NCI-H2081 (cell line): ENCODE results near the gene ZNF764.
"Not testable (repeated sequence)": the region's sequence is repeated elsewhere in the genome, so short reads cannot be mapped to it uniquely, and the experiment has no call there.

ENCODE experiments used
- DNase-seq, 2 experiments: peaks; one replicate each; lab custom pipeline; 2025; lab: John Stamatoyannopoulos, UW

Gene ZNF764

DNA sequence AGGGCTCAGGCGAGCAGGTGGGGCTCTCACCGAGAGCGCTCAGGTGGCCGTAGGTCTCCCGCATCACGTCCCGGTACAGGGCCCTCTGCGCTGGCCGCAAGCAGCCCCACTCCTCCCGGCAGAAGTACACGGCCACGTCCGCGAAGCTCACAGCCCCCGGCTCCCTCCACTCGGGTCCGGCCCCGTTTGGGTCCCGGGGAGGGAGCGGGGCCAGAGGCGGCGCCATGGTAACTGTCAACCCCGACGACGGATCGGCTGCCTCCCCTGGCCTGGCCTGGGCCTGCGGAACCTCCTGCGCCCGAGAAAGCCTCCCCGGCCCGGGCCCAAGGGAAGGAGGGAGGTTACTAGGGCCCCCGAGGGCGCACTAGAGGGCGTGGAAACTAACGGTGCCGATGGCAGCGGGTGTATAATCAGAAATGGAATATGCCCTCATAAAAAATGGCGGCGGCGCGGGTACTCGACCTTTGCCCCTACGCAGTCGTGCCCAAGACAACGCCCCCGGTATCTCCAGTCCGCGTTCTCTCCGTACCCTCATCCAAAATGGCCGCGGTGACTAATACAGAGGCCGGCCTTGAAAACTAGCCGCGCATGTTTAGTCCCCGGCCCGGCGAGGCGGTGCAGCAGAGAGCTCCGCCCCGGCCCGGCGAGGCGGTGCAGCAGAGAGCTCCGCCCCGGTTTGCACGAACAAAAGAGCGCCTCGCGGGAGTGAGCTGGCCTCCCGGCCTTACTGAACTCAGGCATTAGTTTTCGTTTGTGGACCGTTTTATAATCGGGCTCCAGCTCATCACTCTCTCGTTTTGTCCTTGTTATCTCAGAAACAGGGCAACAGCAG is at the start of gene ZNF764:
Gene ZNF764, minus strand, starts transcription at position 418 of the 832 bp plus-strand sequence. Its CDS starts 192 bp downstream, at position 226.
- peak; percentile 94 to 95 for DNase-seq

DNA sequence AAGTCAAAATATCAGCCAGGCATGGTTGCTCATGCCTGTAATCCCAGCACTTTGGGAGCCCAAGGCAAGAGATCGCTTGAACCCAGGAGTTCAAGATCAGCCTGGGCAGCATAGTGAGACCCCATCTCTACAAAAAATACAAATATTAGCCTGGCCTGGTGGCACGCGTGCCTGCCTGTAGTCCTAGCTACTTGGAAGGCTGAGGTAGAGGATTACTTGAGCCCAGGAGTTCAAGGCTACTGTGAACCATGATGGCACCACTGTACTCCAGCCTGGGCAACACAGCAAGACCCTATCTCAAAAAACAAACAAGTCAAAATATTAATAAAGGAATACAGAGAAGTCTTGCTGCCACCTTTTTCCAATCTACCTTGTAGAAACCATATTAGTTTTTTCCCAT is 47.8 kb upstream of the ZNF764 start:
- DNase-seq = no peak

DNA sequence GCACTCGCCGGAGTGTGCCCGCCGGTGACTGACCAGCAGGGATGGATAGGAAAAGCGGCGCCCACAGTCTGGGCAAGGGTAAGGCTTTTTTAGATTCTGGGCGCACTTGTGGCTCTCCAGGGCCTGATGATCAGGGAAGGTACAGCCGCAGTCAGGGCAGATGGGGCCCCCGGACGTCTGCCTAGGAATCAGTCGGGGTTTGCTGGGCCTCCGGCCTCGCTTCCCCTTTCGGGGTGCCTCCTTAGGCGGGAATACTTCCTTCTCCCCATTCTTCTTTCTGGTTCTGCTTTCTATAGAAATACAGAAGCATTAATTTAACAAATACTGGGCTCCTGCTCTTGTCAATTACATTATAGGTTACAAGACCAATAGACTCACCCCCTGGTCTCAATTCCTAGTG is 47.0 kb upstream of the ZNF764 start:
- DNase-seq = no peak

DNA sequence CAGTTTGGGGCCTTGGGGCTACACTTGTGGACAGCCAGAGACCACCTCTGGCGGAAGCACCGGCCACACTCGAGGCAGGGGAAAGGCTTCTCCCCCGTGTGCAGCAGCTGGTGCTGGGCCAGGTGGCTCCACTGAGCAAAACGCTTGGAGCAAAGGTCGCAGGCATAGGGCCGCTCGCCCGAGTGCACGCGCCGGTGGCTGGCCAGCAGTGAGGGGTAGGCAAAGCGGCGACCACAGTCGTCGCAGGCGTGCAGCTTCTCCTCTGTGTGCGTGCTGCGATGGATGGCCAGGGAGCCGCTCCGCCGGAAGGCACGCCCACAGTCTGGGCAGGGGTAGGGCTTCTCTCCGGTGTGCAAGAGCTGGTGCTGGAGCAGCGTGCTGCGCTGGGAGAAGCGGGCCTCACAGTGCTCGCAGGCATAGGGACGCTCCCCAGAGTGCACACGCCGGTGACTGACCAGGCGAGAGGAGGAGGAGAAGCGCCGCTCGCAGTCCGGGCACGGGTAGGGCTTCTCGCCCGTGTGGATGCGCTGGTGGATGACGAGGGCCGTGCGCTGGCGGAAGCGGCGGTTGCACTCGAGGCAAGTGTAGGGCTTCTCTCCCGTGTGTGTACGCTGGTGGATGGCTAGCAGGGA is 46.3 kb upstream of the ZNF764 start:
- no peak for DNase-seq

DNA sequence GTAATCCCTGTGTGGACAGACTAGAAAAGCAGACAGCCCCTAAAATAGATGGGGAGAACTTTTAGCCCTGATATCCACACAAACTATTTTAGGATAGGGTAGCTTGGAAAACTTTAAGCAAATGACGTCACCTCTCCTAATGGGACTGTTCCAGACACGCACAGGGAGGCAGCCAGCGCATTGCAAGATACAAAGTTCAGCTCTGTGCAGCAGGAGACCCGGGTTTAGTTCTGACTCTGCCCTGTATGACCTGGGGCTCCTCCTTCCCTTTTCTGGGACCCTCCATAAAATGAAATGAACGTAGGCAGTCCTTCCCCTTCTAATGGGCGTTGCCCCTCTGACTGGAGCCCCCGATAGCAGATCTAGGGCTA is 45.8 kb upstream of the ZNF764 start:
- no peak for DNase-seq

DNA sequence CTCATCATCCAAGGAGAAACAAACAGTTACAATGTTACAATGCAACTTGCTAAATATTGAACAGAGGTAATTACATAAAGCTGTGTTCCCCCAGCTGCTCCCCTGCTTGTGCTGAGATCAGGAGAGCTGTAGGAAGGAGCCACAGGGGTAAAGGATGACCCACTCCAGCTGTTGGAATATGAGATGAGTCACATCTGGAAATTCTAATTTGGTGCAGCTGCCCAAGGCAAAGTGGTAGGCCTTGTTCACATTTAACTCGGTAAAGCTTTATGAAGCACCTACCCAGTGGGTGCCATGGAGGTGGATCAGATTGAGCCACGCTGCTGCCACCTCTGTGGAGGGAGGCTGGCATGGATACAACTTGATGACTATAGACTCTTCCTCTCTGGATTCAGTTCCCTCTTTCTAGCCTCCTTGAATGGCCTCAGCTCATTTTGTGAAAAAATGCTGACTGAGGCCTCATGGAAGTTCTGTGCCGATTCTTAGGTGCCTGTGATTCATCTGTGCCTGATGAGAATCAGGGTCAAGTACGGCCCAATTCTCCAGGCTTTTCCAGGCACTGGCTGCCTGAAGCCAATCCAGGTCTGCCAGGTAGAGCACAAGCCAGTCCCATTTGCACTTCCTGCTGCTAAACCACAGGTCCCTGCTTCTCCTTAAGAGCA is 44.6 kb upstream of the ZNF764 start:
- no peak for DNase-seq

DNA sequence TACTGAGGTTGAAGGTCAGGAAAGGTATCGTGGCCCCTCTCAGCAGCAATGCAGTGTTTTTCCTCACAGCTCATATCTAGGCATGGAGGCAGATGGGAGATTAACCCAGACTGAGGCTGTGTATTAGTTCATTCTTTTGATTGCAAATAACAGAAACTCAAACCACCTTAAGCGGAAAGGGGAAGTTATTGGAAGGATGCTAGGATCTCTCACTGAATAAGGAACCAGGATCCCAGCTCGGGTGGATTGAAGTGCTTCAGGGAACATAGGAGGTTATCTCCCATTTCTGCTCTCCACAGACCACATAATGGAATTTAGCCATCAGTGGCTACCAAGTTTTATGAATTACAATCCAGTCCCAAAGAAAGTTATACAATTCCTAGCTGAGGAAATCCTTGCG is 43.8 kb upstream of the ZNF764 start:
- no peak for DNase-seq

DNA sequence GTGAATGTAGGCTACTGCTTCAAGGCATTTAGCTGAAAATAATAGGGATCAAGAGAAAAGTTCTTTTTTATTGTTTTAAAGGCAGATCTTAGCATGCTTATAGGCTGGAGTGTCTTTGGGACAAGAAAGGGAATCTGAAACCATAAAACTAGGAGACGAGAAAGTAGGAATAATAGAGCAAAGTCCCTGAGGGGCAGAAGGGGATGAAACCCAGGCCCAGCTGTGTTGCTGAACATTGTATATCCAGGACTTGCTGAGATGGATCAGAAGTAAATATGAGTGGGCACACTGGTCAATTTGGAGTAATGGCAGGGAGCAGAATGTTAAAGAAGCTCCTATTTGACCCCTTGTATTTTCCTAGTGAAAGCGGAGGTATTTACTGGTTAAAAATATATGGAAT is 42.8 kb upstream of the ZNF764 start:
- no peak for DNase-seq

DNA sequence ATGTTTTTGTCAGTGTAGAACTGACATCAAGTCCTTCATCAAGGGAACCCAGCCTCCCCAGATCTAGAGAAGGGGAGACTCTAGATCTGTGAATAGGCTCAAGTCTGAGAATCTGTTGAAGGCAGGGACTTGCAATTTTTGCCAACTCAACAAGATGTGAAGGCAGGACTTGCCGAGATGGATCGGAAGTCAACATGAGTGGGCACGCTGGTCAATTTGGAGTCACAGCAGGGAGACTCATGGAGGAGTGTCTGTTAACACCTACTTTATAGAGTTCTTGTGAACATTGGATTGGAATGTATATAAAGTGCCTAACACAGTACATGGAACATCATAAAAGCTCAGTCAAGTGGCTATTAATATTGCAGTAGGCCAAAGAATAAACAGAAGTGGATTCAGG is 42.0 kb upstream of the ZNF764 start:
- DNase-seq = no peak

DNA sequence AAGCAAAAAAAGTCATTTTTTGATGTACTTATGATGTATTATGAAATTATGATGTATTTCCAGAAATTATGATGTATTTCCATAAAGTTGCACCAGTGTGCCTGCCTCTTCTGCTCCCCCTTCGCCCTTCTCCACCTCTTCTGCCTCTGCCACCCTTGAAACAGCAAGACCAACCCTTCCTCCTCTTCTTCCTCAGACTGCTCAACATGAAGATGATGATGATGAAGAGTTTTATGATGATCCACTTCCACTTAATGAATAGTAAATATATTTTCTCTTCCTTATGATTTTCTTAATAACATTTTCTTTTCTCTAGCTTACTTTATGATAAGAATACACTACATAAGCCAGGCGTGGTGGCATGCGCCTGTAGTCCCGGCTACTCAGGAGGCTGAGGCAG is 34.7 kb upstream of the ZNF764 start:
- no peak for DNase-seq

DNA sequence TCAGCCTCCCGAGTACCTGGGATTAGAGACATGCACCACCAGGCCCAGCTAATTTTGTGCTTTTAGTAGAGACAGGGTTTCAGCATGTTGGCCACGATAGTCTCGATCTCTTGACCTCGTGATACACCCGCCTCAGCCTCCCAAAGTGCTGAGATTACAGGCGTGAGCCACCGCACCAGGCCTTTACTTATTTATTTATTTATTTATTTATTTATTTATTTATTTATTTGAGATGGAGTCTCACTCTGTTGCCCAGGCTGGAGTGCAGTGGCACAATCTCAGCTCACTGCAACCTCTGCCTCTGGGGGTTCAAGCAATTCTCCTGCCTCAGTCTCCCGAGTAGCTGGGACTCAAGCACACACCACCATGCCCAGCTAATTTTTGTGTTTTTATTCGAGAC is 32.7 kb upstream of the ZNF764 start:
- not testable (repeated sequence) for DNase-seq

DNA sequence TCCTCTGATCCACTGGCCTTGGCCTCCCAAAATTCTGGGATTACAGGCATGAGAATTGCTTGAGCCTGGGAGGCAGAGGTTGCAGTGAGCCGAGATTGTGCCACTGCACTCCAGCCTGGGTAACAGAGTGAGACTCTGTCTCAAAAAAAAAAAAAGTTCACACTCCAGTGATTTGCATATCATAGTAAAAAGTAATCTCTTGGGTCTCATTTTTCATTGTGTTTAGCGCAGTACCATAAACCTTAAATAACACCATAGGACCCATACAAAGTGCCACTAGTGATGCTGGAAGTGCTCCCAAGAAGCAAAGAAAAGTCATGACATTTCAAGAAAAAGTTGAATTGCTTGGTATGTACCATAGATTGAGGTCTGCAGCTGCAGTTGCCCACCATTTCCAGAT is 31.4 kb upstream of the ZNF764 start:
- not testable (repeated sequence) for DNase-seq

DNA sequence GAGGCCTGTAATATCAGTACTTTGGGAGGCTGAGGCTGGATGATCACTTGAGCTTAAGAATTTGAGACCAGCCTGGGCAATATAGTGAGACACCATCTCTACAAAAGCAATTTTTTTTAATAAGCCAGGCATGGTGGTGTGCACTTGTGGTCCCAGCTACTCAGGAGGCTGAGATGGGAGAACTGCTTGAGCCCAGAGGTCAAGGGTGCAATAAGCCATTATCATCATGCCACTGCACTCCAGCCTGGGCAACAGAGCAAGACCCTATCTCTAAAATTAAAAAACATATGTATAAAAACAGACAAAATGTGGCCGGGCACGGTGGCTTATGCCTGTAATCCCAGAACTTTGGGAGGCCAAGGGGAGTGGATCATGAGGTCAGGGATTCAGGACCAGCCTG is 30.5 kb upstream of the ZNF764 start:
- DNase-seq = no peak

DNA sequence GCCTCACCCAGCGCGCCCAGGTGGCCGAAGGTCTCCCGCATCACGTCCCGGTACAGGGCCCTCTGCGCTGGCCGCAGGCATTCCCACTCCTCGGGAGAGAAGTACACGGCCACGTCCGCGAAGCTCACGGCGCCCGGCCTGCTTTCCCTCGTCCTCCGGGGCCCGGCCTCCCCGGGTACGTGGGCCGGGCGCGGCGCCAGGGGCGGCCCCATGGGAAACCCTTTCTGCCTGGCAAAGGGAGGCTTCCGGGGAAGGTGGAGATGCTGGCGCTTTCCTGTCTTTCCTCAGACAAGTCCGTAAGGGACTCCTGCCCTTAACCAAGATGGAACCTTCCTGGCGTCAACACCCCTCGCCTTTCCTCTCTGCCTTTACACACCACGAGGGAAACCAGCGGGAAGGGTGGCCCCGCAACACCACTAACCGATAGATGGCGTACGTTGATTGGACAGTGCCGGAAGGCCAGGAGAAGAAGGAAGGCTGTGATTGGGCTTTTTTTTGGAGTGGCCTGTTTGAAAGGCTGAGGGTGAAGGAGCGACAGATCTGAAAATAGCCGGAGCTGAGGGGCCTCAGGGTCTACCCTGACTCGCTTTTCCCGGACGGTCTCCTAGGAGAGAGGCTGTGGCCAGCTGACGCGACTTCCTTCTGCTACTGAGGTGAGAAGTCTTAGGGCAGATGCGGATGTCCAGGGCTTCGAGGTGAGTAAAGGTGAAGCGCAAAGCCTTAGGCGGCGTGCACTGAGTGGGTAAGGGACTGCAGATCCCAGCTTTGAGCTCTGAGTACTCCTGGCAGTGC is 27.4 kb upstream of the ZNF764 start, which contains the start of gene ZNF785:
Gene ZNF785, minus strand, starts transcription at position 298 of the 792 bp plus-strand sequence. Its CDS starts 86 bp downstream, at position 212.
- DNase-seq = peak; percentile 82 to 90

DNA sequence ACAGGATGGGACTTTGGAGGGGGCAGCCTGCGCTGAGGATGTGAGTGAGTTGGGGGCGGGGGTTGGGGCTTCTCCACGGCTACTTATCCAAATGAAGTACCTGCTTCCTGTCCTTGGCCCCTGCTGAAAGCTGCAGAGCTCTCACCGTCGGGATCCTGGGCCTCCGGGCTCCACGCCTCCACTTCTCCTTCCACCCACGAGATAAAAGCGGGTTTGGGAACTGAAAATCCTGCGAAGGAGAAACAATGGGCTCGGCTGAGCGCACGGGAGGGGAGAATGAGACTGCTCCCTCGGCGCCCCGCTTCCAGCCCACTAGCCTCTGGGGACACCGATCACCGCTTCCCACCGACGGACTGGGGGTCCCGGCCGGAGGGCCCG is 26.8 kb upstream of the ZNF764 start:
- DNase-seq = no peak

DNA sequence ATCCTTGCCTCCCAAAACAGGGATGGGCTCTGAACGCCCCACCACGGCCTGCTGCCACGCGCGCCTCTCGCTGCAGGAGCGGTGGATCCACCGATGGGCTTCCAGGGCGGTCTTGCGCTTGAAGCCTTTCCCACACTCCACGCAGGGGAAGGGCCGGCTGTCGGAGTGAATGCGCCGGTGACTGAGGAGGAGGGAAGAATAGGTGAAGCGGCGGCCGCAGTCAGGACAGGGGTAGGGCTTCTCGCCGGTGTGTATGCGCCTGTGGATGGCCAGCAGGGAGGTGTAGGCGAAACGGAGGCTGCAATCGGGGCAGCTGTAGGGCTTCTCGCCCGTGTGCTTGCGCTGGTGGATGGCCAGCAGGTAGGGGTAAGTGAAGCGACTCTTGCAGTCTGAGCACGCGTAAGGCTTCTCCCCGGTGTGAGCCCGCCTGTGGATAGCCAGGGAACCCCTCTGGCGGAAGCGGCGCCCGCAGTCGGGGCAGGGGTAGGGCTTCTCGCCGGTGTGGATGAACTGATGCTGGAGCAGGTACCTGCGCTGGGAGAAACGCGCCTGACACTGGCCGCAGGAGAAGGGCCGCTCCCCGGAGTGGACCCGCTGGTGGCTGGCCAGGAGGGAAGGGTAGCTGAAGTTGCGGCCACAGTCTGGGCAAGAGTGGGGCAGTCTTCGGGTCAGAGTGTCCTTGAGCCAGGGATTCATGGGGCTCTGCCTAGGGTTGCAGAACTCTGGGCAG is 24.6 kb upstream of the ZNF764 start:
- no peak for DNase-seq

DNA sequence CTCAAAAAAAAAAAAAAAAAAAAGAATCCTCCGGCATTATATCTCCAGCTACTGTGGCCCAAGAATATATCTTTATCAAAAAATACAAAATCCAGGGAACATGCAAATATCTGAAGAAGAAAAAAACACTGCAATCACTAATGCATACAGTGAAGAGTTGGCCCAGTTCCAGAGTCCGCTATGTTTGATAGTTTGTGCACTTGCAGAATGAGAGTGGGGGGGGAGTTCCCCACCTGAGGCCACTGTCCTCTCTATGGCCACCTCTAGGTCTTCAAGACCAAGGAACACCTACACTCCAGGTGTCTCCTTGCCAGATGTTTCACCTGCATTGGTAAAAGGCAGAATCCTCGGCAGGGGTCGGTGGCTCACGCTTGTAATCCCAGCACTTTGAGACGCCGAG is 23.3 kb upstream of the ZNF764 start:
- DNase-seq = no peak

DNA sequence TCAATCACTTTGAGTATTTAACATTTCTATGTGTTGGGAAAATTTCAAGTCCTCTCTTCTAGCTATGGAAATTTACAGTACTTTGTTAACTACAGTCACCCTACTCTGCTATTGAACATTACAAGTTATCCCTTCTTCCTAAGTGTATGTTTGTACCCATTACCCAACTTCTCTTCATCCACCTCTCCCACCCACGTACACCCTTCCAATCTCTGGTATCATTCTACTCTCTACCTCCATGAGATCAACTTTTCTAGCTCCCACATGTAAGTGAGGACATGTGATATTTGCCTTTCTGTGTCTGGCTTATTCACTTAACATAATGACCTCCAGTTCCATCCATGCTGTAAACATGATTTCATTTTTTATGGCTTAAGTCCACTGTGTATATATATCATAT is 16.5 kb upstream of the ZNF764 start:
- DNase-seq = no peak

DNA sequence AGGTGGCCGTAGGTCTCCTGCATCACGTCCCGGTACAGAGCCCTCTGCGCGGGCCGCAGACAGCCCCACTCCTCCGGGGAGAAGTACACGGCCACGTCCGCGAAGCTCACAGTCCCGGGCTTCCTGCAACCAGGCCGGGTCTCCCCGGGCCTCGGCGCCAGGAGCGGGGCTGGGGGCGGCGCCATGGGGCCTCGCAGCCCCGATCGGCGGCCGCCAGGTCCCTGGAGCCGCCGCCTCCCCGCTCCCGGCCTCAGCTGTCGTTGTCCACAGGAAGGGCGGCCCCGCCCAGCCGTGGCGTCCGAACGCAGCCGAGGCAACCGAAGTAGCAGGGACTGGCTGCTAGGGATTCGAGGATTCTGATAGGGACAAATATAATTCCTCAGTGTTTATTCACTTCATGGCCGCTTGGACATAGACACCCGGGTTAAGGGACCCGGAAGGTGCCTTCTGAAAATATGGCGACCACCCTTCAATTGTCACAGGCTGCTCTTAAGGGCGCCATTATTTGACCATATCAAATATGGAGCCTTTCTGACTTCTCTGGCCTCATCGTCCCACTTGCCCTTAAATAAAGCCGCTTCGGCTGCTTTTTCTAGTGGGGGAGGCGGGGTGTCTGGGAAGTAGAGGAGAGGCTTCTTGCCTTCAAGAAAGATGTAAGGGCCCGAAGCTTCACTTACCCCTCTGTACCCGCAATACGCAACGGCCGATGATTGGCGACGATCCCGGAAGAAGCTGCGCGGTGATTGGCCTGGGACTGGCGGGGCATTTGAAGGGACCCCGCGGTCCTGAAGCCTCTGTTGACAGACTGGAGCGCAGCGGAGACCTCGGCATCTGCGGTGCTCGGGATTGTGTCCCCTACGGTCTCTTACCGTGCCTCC is 13.5 kb upstream of the ZNF764 start, which contains the start of gene ZNF688:
Gene ZNF688, minus strand, starts transcription at position 270 of the 878 bp plus-strand sequence. Its CDS starts 85 bp downstream, at position 185.
- DNase-seq = peak; percentile 71 to 88
